Activated CD8-positive, alpha-beta T cell treated with anti-CD3 and anti-CD28 coated beads, Interleukin-2, amount 10 ng/mL, durations not matched to agents 7 days and 5 days (primary cell): ENCODE data around the gene SLC7A6. TPM values are rescaled to one million over a fixed set of nuclear protein-coding genes. Genes with fewer than 3 reads are reported as not detected.

Experiments
- ATAC-seq: fragments of 150-1000 bp; cut with Tn5 transposase; one replicate; pipeline ENCODE4 v1.10.0; 2021; ENCODE audit warnings: moderate library complexity
- CTCF ChIA-PET: fragments of 350-600 bp; sonication (Branson Sonifier 250); formaldehyde crosslinking; loops from one replicate; lab custom pipeline; 2021; ENCODE audit warnings: antibody characterized with exemption; lab: Charles Lee
- POLR2A ChIA-PET: fragments of 350-600 bp; sonication (Branson Sonifier 250); formaldehyde crosslinking; loops from one replicate; lab custom pipeline; 2021; ENCODE audit warnings: antibody characterized with exemption; lab: Charles Lee
- DNase-seq: peaks from one replicate; pipeline ENCODE4 v3.0.0-alpha.2; 2020
- H3K27ac Mint-ChIP-seq: one replicate; pipeline ENCODE4 v1.8.0; 2021; ENCODE audit warnings: mild to moderate bottlenecking, mixed read lengths
- H3K27me3 Mint-ChIP-seq: one replicate; pipeline ENCODE4 v1.8.0; 2021; ENCODE audit warnings: low read depth, mixed read lengths
- H3K36me3 Mint-ChIP-seq: one replicate; pipeline ENCODE4 v1.8.0; 2021; ENCODE audit warnings: low read depth, mixed read lengths
- H3K4me1 Mint-ChIP-seq: one replicate; pipeline ENCODE4 v1.8.0; 2021; ENCODE audit warnings: low read depth, mixed read lengths
- H3K4me3 Mint-ChIP-seq: one replicate; pipeline ENCODE4 v1.8.0; 2021; ENCODE audit warnings: mild to moderate bottlenecking, mixed read lengths
- H3K9me3 Mint-ChIP-seq: one replicate; pipeline ENCODE4 v1.8.0; 2022; ENCODE audit warnings: mixed read lengths; ENCODE audit not compliant: insufficient read depth
- total RNA-seq, 2 experiments: library from RNA; stranded (reverse); gene quantifications; one replicate each; pipeline ENCODE4 v1.2.3, GENCODE V29; 2021

SLC7A6 gene
- total RNA-seq, 2 experiments from 2014 or later, result 84.1 to 85.0 TPM

- ChIA-PET POLR2A (interaction anchor here (0.9 to 2.7 kb wide), 7 partner anchors 10 to 29 kb away, joined by 3 to 13 read pairs (median 7); partner anchors contain the start of genes PRMT7, SLC7A6 and SLC7A6OS), CTCF (interaction anchor here (1.2 to 15.7 kb wide), 13 partner anchors 9 to 67 kb away, joined by 3 to 346 read pairs (median 6); partner anchors contain the start of genes PRMT7, SLC7A6 and SLC7A6OS)
- H3K4me1 Mint-ChIP-seq, result peaks cover 76% of the 10 kb centered on the region
- H3K27me3 Mint-ChIP-seq, result no peaks in the 10 kb centered on the region
- no peaks in the 10 kb centered on the region for H3K9me3 Mint-ChIP-seq
- H3K4me3 Mint-ChIP-seq, result peak overlapping the region; percentile 30
- ATAC-seq, result no peak
- peak overlapping the region; percentile 84 for H3K27ac Mint-ChIP-seq
- H3K36me3 Mint-ChIP-seq, result peaks cover 79% of the 10 kb centered on the region
- no peak for DNase-seq
These were observed 26.1 kb downstream of the SLC7A6 start for GRCh38 chr16:68290450-68290849.

- ChIA-PET CTCF (interaction anchor here (0.6 to 15.7 kb wide), 9 partner anchors 9 to 862 kb away, joined by 3 to 346 read pairs (median 4); partner anchors contain the start of genes PRMT7, SLC7A6 and SLC7A6OS), POLR2A (interaction anchor here (0.9 to 2.7 kb wide), 5 partner anchors 10 to 30 kb away, joined by 3 to 12 read pairs (median 5); partner anchors contain the start of genes PRMT7, SLC7A6 and SLC7A6OS)
- H3K27me3 Mint-ChIP-seq, result no peaks in the 10 kb centered on the region
- ATAC-seq (no peak), DNase-seq (no peak)
- H3K4me3 Mint-ChIP-seq, result no peak overlapping the region
- H3K36me3 Mint-ChIP-seq, result peaks cover 84% of the 10 kb centered on the region
- H3K27ac Mint-ChIP-seq, result peak overlapping the region; percentile 84
- H3K9me3 Mint-ChIP-seq, result no peaks in the 10 kb centered on the region
- peaks cover 69% of the 10 kb centered on the region for H3K4me1 Mint-ChIP-seq
These were observed 26.9 kb downstream of the SLC7A6 start for GRCh38 chr16:68291227-68291626.

GRCh38 chr16:68292425-68292824 lies 28.1 kb downstream of the SLC7A6 start:
- Mint-ChIP-seq H3K27me3 (no peaks in the 10 kb centered on the region), H3K27ac (peak overlapping the region; percentile 66), H3K9me3 (no peaks in the 10 kb centered on the region), H3K36me3 (peaks cover 86% of the 10 kb centered on the region), H3K4me3 (no peak overlapping the region), H3K4me1 (peaks cover 63% of the 10 kb centered on the region)
- ChIA-PET POLR2A (interaction anchor here (1.0 to 2.7 kb wide), 3 partner anchors 8 to 28 kb away, joined by 3 to 9 read pairs (median 5); partner anchors contain the start of gene SLC7A6), CTCF (interaction anchor here (1.4 to 15.7 kb wide), 4 partner anchors 8 to 37 kb away, joined by 3 to 346 read pairs (median 6); partner anchors contain the start of genes PRMT7, SLC7A6 and SLC7A6OS)
- no peak for DNase-seq
- no peak for ATAC-seq

GRCh38 chr16:68296291-68296690 lies 32.0 kb downstream of the SLC7A6 start:
- ATAC-seq, result no peak
- Mint-ChIP-seq H3K4me1 (peaks cover 26% of the 10 kb centered on the region), H3K27me3 (no peaks in the 10 kb centered on the region), H3K27ac (no peak overlapping the region), H3K4me3 (no peak overlapping the region), H3K36me3 (peaks cover 90% of the 10 kb centered on the region), H3K9me3 (no peaks in the 10 kb centered on the region)
- no peak for DNase-seq
- ChIA-PET CTCF (interaction anchor here (0.6 to 11.9 kb wide), 3 partner anchors 11 to 34 kb away, joined by 3 to 104 read pairs (median 13); partner anchors contain the start of gene SLC7A6), POLR2A (interaction anchor here (1.4 kb wide), 1 partner anchor 10 kb away, joined by 4 read pairs; no protein-coding TSS in a partner anchor)

GRCh38 chr16:68296693-68297092 lies 32.4 kb downstream of the SLC7A6 start:
- Mint-ChIP-seq H3K36me3 (peaks cover 89% of the 10 kb centered on the region), H3K27ac (peak overlapping the region; percentile 27), H3K4me1 (peaks cover 22% of the 10 kb centered on the region), H3K4me3 (no peak overlapping the region), H3K27me3 (no peaks in the 10 kb centered on the region), H3K9me3 (no peaks in the 10 kb centered on the region)
- CTCF ChIA-PET, result interaction anchor here (0.6 to 11.9 kb wide), 3 partner anchors 11 to 34 kb away, joined by 3 to 104 read pairs (median 13); partner anchors contain the start of gene SLC7A6
- POLR2A ChIA-PET, result interaction anchor here (1.2 to 1.4 kb wide), 2 partner anchors 10 to 65 kb away, joined by 3 to 4 read pairs; no protein-coding TSS in a partner anchor
- DNase-seq, result no peak
- ATAC-seq, result no peak

- H3K27me3 Mint-ChIP-seq, result no peaks in the 10 kb centered on the region
- H3K4me3 Mint-ChIP-seq, result no peak overlapping the region
- no peak for DNase-seq
- no peaks in the 10 kb centered on the region for H3K9me3 Mint-ChIP-seq
- peak overlapping the region; percentile 45 for H3K27ac Mint-ChIP-seq
- peaks cover 89% of the 10 kb centered on the region for H3K36me3 Mint-ChIP-seq
- ATAC-seq, result no peak
- peaks cover 12% of the 10 kb centered on the region for H3K4me1 Mint-ChIP-seq
- POLR2A ChIA-PET, result interaction anchor here (1.2 to 1.5 kb wide), 2 partner anchors 13 to 64 kb away, joined by 3 read pairs; partner anchors contain the start of genes PRMT7 and SLC7A6OS
- CTCF ChIA-PET, result interaction anchor here (1.3 to 11.9 kb wide), 3 partner anchors 10 to 36 kb away, joined by 3 to 104 read pairs (median 13); partner anchors contain the start of gene SLC7A6
These were observed 33.6 kb downstream of the SLC7A6 start for GRCh38 chr16:68297908-68298307.

- Mint-ChIP-seq H3K4me3 (no peak overlapping the region), H3K4me1 (peaks cover 11% of the 10 kb centered on the region), H3K27me3 (no peaks in the 10 kb centered on the region), H3K9me3 (no peaks in the 10 kb centered on the region), H3K27ac (peak overlapping the region; percentile 45), H3K36me3 (peaks cover 89% of the 10 kb centered on the region)
- ChIA-PET CTCF (interaction anchor here (1.3 to 11.9 kb wide), 2 partner anchors 10 to 36 kb away, joined by 3 to 104 read pairs; partner anchors contain the start of gene SLC7A6), POLR2A (interaction anchor here (0.8 to 1.5 kb wide), 2 partner anchors 11 to 12 kb away, joined by 3 read pairs; partner anchors contain the start of genes PRMT7 and SLC7A6OS)
- ATAC-seq, result no peak
- DNase-seq, result no peak
These were observed 34.0 kb downstream of the SLC7A6 start for GRCh38 chr16:68298312-68298711.

GRCh38 chr16:68298907-68299561 lies 34.7 kb downstream of the SLC7A6 start:
- no peaks in the 10 kb centered on the region for H3K27me3 Mint-ChIP-seq
- CTCF ChIA-PET, result interaction anchor here (0.7 to 11.9 kb wide), 4 partner anchors 9 to 53 kb away, joined by 3 to 104 read pairs (median 5); partner anchors contain the start of gene SLC7A6

GRCh38 chr16:68299571-68300453 lies 35.5 kb downstream of the SLC7A6 start:
- Mint-ChIP-seq H3K36me3 (peaks cover 87% of the 10 kb centered on the region), H3K4me3 (no peak overlapping the region), H3K27me3 (no peaks in the 10 kb centered on the region), H3K27ac (peak overlapping the region; percentile 30), H3K9me3 (no peaks in the 10 kb centered on the region), H3K4me1 (peaks cover 4% of the 10 kb centered on the region)
- POLR2A ChIA-PET, result interaction anchor here (0.6 to 2.3 kb wide), 9 partner anchors 8 to 408 kb away, joined by 3 to 9 read pairs (median 3); partner anchors contain the start of genes PRMT7 and SLC7A6OS
- no peak for DNase-seq
- ATAC-seq, result peak; percentile 33
- CTCF ChIA-PET, result interaction anchor here (0.7 to 11.9 kb wide), 5 partner anchors 8 to 53 kb away, joined by 3 to 104 read pairs (median 6); partner anchors contain the start of gene SLC7A6

More at GRCh38 chr16:68298907-68299561, 34.7 kb downstream of the SLC7A6 start:
- DNase-seq (no peak), ATAC-seq (no peak)
- Mint-ChIP-seq H3K36me3 (peaks cover 90% of the 10 kb centered on the region), H3K9me3 (no peaks in the 10 kb centered on the region), H3K27ac (peak overlapping the region; percentile 45), H3K4me1 (peaks cover 7% of the 10 kb centered on the region), H3K4me3 (no peak overlapping the region)
- POLR2A ChIA-PET, result interaction anchor here (0.6 to 2.3 kb wide), 6 partner anchors 10 to 407 kb away, joined by 3 to 9 read pairs (median 3); partner anchors contain the start of genes PRMT7 and SLC7A6OS

- Mint-ChIP-seq H3K36me3 (peaks cover 86% of the 10 kb centered on the region), H3K4me1 (peaks cover 8% of the 10 kb centered on the region), H3K9me3 (no peaks in the 10 kb centered on the region), H3K27ac (peak overlapping the region; percentile 31), H3K27me3 (no peaks in the 10 kb centered on the region), H3K4me3 (no peak overlapping the region)
- ChIA-PET CTCF (interaction anchor here (1.0 to 11.9 kb wide), 4 partner anchors 9 to 39 kb away, joined by 3 to 104 read pairs (median 6); partner anchors contain the start of gene SLC7A6), POLR2A (interaction anchor here (0.7 to 2.3 kb wide), 7 partner anchors 8 to 39 kb away, joined by 3 to 9 read pairs (median 6); partner anchors contain the start of genes PRMT7 and SLC7A6OS)
- no peak for DNase-seq
- no peak for ATAC-seq
These were observed 36.6 kb downstream of the SLC7A6 start for GRCh38 chr16:68300734-68301459.
